GM12891 (cell line): ENCODE data around the gene GDF7.

Experiments used
- DNase-seq: peaks from one replicate; pipeline ENCODE4 v3.0.0; 2011; ENCODE audit warnings: low spot score; ENCODE audit not compliant: insufficient read length
- FAIRE-seq: peaks from 2 replicates; lab custom pipeline; 2011; peaks lifted over from hg19 to GRCh38; lab: Jason Lieb, UNC
- PAX5 ChIP-seq: IDR thresholded peaks from 2 replicates; pipeline ENCODE4 v1.6.1; 2011; ENCODE audit warnings: low read length, moderate library complexity, mild to moderate bottlenecking; ENCODE audit not compliant: insufficient read depth, severe bottlenecking
- POLR2A ChIP-seq: IDR thresholded peaks from 2 replicates; pipeline ENCODE4 v1.6.1; 2011; ENCODE audit warnings: low read depth, low read length, control low read depth
- POLR2AphosphoS5 ChIP-seq: IDR thresholded peaks from 2 replicates; pipeline ENCODE4 v1.6.1; 2011; ENCODE audit warnings: low read depth, low read length, control low read depth
- POU2F2 ChIP-seq: IDR thresholded peaks from 2 replicates; pipeline ENCODE4 v1.6.1; 2011; ENCODE audit warnings: low read depth, mild to moderate bottlenecking, control low read depth, low read length, moderate library complexity
- SPI1 ChIP-seq: IDR thresholded peaks from 2 replicates; pipeline ENCODE4 v1.6.1; 2011; ENCODE audit warnings: low read depth, low read length, control low read depth
- TAF1 ChIP-seq: IDR thresholded peaks from 2 replicates; pipeline ENCODE4 v1.6.1; 2011; ENCODE audit warnings: low read depth, low read length, control low read depth

GDF7 gene

DNA sequence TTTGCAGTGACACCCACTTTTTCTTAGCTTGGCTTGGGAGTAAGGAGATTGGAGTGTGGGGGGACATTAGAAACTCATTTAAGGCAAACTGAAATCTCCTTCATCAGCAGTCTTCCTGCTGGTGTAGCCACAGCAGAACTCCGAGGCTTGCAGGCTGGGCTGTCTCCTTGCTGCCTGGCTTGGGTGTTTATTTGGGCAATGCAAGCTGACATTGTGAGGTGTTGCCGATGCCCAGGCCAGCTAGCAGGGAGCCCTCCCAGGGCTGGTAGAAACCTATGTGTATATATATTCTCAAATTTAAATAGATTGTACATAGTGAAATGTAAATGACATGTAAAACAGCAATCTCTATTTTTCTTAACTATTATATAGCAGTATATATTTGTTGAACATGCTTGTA is 11.8 kb downstream of the GDF7 start:
- DNase-seq (no peak), FAIRE-seq (no peak)
- TF ChIP-seq POU2F2: no peak

DNA sequence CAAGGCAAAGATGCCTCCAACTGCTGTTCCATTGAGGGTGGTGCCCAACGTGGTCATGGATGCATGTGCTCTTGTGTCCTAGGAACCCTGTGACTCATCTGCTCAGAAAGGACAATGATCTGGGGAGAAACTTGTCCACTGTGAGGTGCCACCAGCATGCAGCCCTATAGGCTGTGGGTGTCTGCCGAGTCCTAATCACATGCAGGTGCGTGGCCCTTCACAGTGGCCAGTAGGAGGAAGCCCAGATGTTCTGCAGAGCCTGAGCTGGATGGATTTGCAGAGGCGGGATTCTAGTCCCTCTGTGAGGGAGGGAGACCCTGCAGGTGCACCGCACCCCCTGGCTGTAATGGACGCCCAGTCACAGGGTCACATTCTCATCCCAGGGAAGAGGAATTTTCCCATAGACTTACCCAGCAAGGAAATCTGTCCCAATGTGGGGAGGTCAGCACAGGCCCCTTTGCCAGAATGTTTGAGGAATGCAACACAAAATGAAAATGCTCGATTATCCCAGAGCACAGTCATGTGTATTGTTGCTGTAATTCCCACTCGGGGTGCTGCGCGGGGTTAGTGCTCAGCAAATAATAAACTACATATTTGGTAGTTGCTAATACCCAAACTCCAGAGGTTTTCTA is 13.9 kb downstream of the GDF7 start:
- FAIRE-seq: no peak
- no peak for DNase-seq

DNA sequence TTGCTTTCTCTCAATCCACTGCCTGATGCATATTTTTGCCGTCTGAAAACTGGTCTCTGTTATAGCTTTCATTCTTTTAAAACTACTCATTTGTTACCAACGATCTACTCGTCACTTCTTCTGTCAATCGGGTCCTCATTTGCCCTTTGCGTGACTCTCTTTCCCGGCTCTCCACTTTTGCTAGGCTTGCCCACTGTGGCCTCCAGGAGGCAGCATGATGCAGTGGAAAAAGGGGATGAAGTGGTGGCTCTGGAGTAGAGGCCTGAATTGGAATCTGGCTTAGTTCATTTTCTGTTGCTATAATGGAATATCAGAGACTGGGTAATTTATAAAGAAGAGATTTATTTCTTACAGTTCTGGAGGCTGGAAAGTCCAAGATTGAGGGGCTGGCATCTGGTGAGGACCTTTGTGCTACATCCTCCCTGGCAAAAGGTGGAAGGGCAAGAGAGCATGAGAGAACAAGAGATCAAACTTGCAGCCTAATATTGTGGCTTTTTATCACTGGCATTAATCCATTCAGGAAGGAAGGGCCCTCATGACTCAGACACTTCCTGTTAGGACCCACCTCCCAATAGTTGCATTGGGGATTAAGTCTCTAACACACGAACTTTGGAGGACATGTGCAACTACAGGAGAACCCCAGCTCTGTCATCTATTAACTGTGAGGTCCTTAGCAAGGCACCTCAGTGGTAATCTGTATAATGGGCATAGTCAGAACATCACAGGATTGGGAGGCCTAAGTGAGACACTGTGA is 15.4 kb downstream of the GDF7 start:
- no peak for DNase-seq
- no peak for FAIRE-seq
- TF ChIP-seq POU2F2 (no peak), PAX5 (no peak), POLR2A (no peak), SPI1 (no peak), TAF1 (no peak), POLR2AphosphoS5 (no peak)

More for the DNA sequence above, 13.9 kb downstream of the GDF7 start:
- no peak for TF ChIP-seq TAF1
- no peak for TF ChIP-seq POLR2AphosphoS5
- no peak for TF ChIP-seq PAX5
- no peak for TF ChIP-seq SPI1
- no peak for TF ChIP-seq POLR2A
- TF ChIP-seq POU2F2: no peak

DNA sequence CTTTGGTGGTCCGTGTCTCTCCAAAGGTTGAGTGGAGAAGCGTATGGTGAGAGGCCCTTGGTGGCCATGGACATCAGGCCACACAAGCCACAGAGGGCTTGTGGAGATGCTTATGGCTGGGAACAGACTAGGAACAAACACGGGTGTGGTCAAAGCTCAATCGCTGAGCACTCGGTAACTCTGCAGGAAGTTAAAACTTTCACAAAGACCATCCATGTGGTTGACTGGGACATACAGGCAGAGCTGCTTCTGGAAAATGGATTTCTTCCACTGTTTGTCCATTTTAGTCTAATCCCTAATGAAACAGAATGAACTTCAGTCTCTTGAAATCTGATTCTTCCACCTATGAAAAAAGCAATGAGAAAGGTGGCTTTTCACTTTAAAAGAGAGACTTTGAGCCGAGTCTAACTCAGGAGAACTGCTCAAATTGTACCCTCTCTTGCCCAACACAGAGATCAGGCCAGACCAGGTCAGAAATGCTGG is 17.7 kb downstream of the GDF7 start:
- TF ChIP-seq POLR2AphosphoS5: no peak
- no peak for TF ChIP-seq POU2F2
- no peak for TF ChIP-seq SPI1
- TF ChIP-seq PAX5: no peak
- TF ChIP-seq POLR2A: no peak
- no peak for TF ChIP-seq TAF1
- FAIRE-seq (no peak), DNase-seq (no peak)

DNA sequence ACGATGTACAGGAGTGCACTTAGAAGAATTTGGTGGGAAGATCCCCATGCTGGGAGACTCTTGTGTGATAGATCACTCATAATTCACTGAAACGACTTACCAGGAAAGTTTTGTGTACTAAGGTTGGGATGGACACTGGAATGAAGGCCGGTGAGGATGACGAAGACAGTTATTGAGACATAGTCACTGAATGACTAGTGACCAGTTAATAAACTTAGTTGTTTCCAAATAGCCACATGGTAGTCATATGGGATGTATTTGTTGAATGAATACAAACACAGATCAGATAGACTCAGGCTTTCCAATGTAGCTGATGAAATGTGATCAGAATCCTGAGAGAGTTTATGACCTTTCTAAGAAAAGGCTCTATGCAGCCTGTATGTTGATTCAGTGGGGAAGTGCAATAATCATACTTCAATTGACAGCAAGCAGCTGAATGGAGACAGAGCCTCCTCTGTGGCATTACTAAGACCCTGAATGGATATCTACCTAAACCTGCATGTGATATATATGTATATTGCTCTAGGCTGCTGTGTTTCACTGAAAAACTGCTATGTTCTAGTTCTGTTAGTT is 20.4 kb downstream of the GDF7 start:
- DNase-seq: no peak
- no peak for FAIRE-seq
- no peak for TF ChIP-seq POLR2AphosphoS5
- TF ChIP-seq POLR2A: no peak
- TF ChIP-seq POU2F2: no peak
- no peak for TF ChIP-seq TAF1
- TF ChIP-seq SPI1: no peak
- no peak for TF ChIP-seq PAX5

DNA sequence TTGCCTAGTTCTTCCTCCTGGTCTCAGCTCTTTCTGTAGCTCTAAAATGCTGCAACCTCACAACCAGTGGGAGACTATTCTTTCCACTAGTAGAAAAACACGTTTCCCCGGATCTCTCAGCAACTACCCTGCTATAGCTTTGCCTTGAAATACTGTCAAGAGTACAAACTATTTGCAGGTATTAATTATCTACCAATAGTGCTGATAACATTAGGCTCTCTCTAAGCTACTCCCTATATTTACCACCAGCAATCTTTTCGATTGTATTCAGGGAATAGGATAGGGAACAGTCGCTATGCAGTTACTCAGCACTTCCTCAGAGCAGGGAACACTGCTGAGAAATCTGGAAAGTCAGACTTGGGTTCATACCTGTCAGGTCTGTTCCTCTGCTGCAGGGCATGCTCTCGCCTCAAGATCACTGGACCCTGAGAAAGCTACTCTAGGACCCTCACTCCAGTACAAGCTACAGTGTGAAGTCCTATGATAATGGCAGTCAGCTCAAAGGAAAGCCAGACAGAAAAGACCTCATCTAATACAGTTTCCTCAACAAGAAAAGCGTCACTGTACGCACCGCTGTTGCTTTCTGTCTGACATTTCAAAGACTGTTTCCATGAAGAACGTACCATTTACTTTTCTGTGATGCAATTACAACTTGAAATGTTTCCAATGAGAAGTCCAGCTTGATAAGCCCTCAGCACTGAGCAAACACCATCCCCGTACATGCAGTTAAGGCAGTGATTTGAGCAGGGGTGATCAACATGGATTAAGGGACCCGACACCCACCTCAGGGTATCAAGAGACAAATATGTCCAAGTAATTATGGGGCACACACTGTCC is 22.7 kb downstream of the GDF7 start:
- FAIRE-seq (no peak), DNase-seq (no peak)
- TF ChIP-seq POLR2A (no peak), PAX5 (no peak), POU2F2 (no peak), POLR2AphosphoS5 (no peak), SPI1 (no peak), TAF1 (no peak)

DNA sequence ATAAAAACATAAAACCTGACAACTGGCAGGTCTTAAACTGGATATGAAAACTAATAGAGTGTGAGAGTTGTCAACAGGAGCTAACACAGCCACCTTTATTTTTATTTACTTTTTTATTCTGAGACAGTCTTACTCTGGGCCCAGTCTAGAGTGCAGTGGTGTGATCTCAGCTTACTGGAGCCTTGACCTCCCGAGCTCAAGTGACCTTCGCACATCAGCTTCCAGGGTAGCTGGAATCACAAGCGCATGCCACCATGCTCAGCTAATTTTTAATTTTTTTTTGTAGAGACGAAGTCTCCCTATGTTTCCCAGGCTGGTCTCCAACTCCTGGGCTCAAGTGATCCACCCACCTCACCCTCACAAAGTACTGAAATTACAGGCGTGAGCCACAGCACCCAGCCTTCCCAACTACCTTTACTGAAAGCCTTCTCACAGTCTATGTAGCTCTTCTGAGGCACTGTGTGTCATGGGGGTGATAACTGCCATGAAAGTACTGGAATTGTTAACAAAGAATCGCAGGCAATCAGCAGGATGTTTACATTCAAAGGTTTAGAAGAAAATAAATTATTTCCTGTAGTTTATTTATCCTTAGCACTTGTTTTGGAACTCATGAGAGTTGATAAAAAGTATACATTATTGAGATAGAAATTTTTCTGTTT is 24.3 kb downstream of the GDF7 start:
- DNase-seq (no peak), FAIRE-seq (no peak)
- no peak for TF ChIP-seq POU2F2
- TF ChIP-seq SPI1: no peak
- TF ChIP-seq POLR2A: no peak
- no peak for TF ChIP-seq PAX5
- no peak for TF ChIP-seq POLR2AphosphoS5
- TF ChIP-seq TAF1: no peak

DNA sequence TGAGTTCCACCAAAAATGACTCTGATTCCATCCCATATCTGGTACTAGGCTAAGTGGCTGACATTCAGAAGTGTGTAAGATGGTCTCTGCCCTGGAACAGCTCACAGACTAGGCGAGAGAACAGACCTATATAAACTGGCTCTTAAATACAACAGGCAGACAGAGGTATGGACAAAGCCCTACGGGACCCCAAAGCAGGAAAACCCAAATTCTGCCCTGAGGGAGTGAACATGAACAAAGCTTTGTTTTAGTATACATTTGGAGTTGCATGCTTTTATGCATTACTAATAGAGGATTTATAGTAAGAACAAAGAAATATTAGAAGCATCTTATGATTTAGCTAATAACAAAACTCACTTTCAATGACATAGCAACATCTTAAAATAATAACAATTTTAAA is 25.1 kb downstream of the GDF7 start:
- TF ChIP-seq POLR2A (no peak), TAF1 (no peak), PAX5 (no peak), SPI1 (no peak), POU2F2 (no peak), POLR2AphosphoS5 (no peak)
- FAIRE-seq (no peak), DNase-seq (no peak)

DNA sequence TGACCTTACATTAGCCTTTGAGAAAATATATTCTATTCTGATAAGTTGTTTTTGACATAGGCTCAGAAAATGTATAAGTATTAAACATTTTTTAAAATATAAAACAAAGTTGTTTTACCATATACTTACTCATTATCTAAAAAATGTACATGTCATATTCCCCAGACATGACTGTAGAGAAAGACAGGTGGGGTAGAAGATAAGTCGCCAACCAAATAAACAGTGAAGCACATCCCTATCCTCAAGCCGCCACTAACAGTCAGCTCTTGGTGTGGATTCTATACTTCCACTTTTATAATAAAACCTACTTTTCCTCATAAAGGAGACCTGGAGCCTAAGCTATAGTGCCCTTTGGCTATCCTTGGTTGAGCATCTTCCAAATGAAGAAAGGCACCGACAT is 26.4 kb downstream of the GDF7 start:
- no peak for TF ChIP-seq POU2F2
- no peak for TF ChIP-seq POLR2AphosphoS5
- no peak for TF ChIP-seq POLR2A
- no peak for TF ChIP-seq SPI1
- no peak for TF ChIP-seq TAF1
- TF ChIP-seq PAX5: no peak
- DNase-seq: no peak
- FAIRE-seq: no peak
